ENCODE measurements around the gene ZNF74. TPM values are rescaled to one million over a fixed set of nuclear protein-coding genes. Genes with fewer than 3 reads are reported as not detected.

The ZNF74 gene
- total and polyA plus RNA-seq, 8 donors = 5.0 to 9.1 (median 5.7) TPM

GRCh38 chr22:20384865-20385264, 9.1 kb upstream of the ZNF74 start:
- no peak overlapping the region for H3K4me3 ChIP-seq
- no peak for TF ChIP-seq CTCF (IDR thresholded peaks at IDR 0.05)
- no peak overlapping the region for H3K27ac ChIP-seq

GRCh38 chr22:20386336-20386735, 7.6 kb upstream of the ZNF74 start:
- intact Hi-C loops (cut with DNase I) = no loop called here
- Histone ChIP-seq H3K27me3 (peaks cover 0 to 4% (median 0%) of the 10 kb centered on the region in 4 donors), H3K27ac (no peak overlapping the region), H3K4me1 (no peaks in the 10 kb centered on the region), H3K4me3 (no peak overlapping the region), H3K36me3 (no peaks in the 10 kb centered on the region), H3K9me3 (no peaks in the 10 kb centered on the region)
- no peak for TF ChIP-seq CTCF (IDR thresholded peaks at IDR 0.05)
- 66 to 81% methylated on average over 2 of the region's 2 CpGs for WGBS, 2 donors
- no peak for ATAC-seq
- DNase-seq = no peak
- FAIRE-seq = peak; percentile 73

More at GRCh38 chr22:20384865-20385264, 9.1 kb upstream of the ZNF74 start:
- H3K36me3 ChIP-seq = no peaks in the 10 kb centered on the region
- FAIRE-seq = no peak
- no peaks in the 10 kb centered on the region for H3K9me3 ChIP-seq
- 76 to 90% methylated on average over 6 of the region's 6 CpGs for WGBS, 2 donors
- DNase-seq = no peak
- no peaks in the 10 kb centered on the region for H3K4me1 ChIP-seq
- ATAC-seq = no peak
- intact Hi-C loops (cut with DNase I) = no loop called here
- H3K27me3 ChIP-seq = peaks cover 0 to 4% (median 0%) of the 10 kb centered on the region in 4 donors

- WGBS, 2 donors = 81 to 83% methylated on average over 4 of the region's 4 CpGs
- no peaks in the 10 kb centered on the region for H3K4me1 ChIP-seq
- peaks cover 0 to 4% (median 0%) of the 10 kb centered on the region in 4 donors for H3K27me3 ChIP-seq
- no peak overlapping the region for H3K4me3 ChIP-seq
- no peak for TF ChIP-seq CTCF (IDR thresholded peaks at IDR 0.05)
- no peak overlapping the region for H3K27ac ChIP-seq
- FAIRE-seq (no peak), ATAC-seq (no peak), DNase-seq (no peak)
- no peaks in the 10 kb centered on the region for H3K9me3 ChIP-seq
- intact Hi-C loops (cut with DNase I) = no loop called here
- no peaks in the 10 kb centered on the region for H3K36me3 ChIP-seq
Observed at GRCh38 chr22:20386972-20387371, 7.0 kb upstream of the ZNF74 start.

DNA sequence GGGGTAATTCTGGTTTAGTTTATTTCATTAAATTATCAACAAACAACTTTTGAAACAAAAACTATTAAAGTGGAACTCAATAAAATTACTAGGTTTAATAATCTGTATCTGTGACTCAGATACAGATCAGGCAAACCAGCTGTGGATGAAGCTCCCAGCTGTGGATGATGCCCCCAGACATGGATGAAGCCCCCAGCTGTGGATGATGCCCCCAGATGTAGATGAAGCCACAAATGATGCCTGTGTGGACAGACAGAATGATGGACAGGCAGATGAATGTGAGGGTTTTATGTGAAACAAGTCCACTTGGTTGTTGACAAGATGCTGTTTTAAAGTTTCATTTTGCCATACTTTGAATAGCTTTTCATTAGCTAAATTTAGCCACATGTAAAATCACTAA, 5.8 kb upstream of the ZNF74 start:
- FAIRE-seq (no peak), ATAC-seq (no peak), DNase-seq (no peak)
- H3K4me1 ChIP-seq = no peaks in the 10 kb centered on the region
- no peak overlapping the region for H3K4me3 ChIP-seq
- no peaks in the 10 kb centered on the region for H3K36me3 ChIP-seq
- H3K27ac ChIP-seq = no peak overlapping the region
- intact Hi-C loops (cut with DNase I) = no loop called here
- TF ChIP-seq CTCF (IDR thresholded peaks at IDR 0.05) = no peak
- peaks cover 0 to 4% (median 0%) of the 10 kb centered on the region in 4 donors for H3K27me3 ChIP-seq
- H3K9me3 ChIP-seq = no peaks in the 10 kb centered on the region

- ATAC-seq (no peak), FAIRE-seq (no peak), DNase-seq (no peak)
- Histone ChIP-seq H3K36me3 (no peaks in the 10 kb centered on the region), H3K4me3 (no peak overlapping the region), H3K4me1 (no peaks in the 10 kb centered on the region), H3K27me3 (peaks cover 0 to 4% (median 0%) of the 10 kb centered on the region in 4 donors), H3K9me3 (no peaks in the 10 kb centered on the region), H3K27ac (no peak overlapping the region)
- TF ChIP-seq CTCF (IDR thresholded peaks at IDR 0.05) = no peak
- 85 to 92% methylated on average over 6 of the region's 6 CpGs for WGBS, 2 donors
- intact Hi-C loops (cut with DNase I) = no loop called here
Observed at GRCh38 chr22:20389288-20389687, 4.7 kb upstream of the ZNF74 start.
